Measurements from ENCODE around the gene TBC1D26. TPM values are rescaled to one million over a fixed set of nuclear protein-coding genes. Genes with fewer than 3 reads are reported as not detected.
"Not testable (repeated sequence)": the region's sequence is repeated elsewhere in the genome, so short reads cannot be mapped to it uniquely, and the experiment has no call there.

The TBC1D26 gene
- total RNA-seq, 4 donors from 2014 or later, result 0.24 TPM; not detected in 3

GRCh38 chr17:15744885-15745284 lies 12.8 kb downstream of the TBC1D26 start:
- no peak for DNase-seq (ENCODE audit: low spot score)
- no peak for TF ChIP-seq CTCF (IDR thresholded peaks at IDR 0.05)
- ATAC-seq (ENCODE audit: low FRiP score), result no peak

- ATAC-seq (ENCODE audit: low FRiP score), result not testable (repeated sequence)
Observed at GRCh38 chr17:15749403-15749802, 17.3 kb downstream of the TBC1D26 start.

GRCh38 chr17:15768865-15769533 lies 36.9 kb downstream of the TBC1D26 start:
- not testable (repeated sequence) for ATAC-seq (ENCODE audit: low FRiP score); DNase-seq (ENCODE audit: low spot score)

More at GRCh38 chr17:15749403-15749802, 17.3 kb downstream of the TBC1D26 start:
- not testable (repeated sequence) for DNase-seq (ENCODE audit: low spot score)

GRCh38 chr17:15770679-15771078 lies 38.6 kb downstream of the TBC1D26 start:
- not testable (repeated sequence) for ATAC-seq (ENCODE audit: low FRiP score); DNase-seq (ENCODE audit: low spot score)

GRCh38 chr17:15776871-15777270 lies 44.8 kb downstream of the TBC1D26 start:
- no peak for TF ChIP-seq CTCF (IDR thresholded peaks at IDR 0.05)
- ATAC-seq (ENCODE audit: low FRiP score), result no peak
- DNase-seq (ENCODE audit: low spot score), result no peak

- DNase-seq (ENCODE audit: low spot score) (no peak), ATAC-seq (ENCODE audit: low FRiP score) (no peak)
- no peak for TF ChIP-seq CTCF (IDR thresholded peaks at IDR 0.05)
Observed at GRCh38 chr17:15777297-15777696, 45.2 kb downstream of the TBC1D26 start.

- ATAC-seq (ENCODE audit: low FRiP score), result no peak
- DNase-seq (ENCODE audit: low spot score), result no peak
- no peak for TF ChIP-seq CTCF (IDR thresholded peaks at IDR 0.05)
Observed at GRCh38 chr17:15777717-15778116, 45.6 kb downstream of the TBC1D26 start.

- TF ChIP-seq CTCF (IDR thresholded peaks at IDR 0.05), result no peak
- DNase-seq (ENCODE audit: low spot score) (no peak), ATAC-seq (ENCODE audit: low FRiP score) (no peak)
Observed at GRCh38 chr17:15779119-15779518, 47.0 kb downstream of the TBC1D26 start.

GRCh38 chr17:15780188-15780587 lies 48.1 kb downstream of the TBC1D26 start:
- ATAC-seq (ENCODE audit: low FRiP score) (no peak), DNase-seq (ENCODE audit: low spot score) (no peak)
- TF ChIP-seq CTCF (IDR thresholded peaks at IDR 0.05), result no peak
